Stomach (tissue), 9 donors: Measurements from ENCODE around the gene UHRF1. TPM values are rescaled to one million over a fixed set of nuclear protein-coding genes. Genes with fewer than 3 reads are reported as not detected.

Experiments used
- DNase-seq, 2 donors: peaks; one replicate each; pipeline versions ENCODE4 v3.0.0 to v3.0.0-alpha.2; 2013 to 2019
- H3K27ac ChIP-seq, 5 donors: fragments of 200-600 bp in 4 of 5; sonication (generic) in 4 of 5; one replicate each; pipeline ENCODE4 v1.5.1; 2013 to 2019; ENCODE audit warnings: mild to moderate bottlenecking in 1 of 5, moderate library complexity in 1 of 5
- H3K27me3 ChIP-seq, 3 donors: fragments of 200-600 bp; sonication (generic); one replicate each; pipeline ENCODE4 v1.5.1; 2017 to 2019; ENCODE audit warnings: mixed run types in 1 of 3
- H3K36me3 ChIP-seq, 4 donors: fragments of 200-600 bp; sonication (generic); 1 replicate in 3 of 4; 2 replicates in 1 of 4; pipeline ENCODE4 v1.5.1; 2016 to 2019
- H3K4me1 ChIP-seq, 4 donors: fragments of 200-600 bp; sonication (generic); one replicate each; pipeline ENCODE4 v1.5.1; 2016 to 2019
- H3K4me3 ChIP-seq, 4 donors: fragments of 200-600 bp; sonication (generic) in 3 of 4; one replicate each; pipeline ENCODE4 v1.5.1; 2016 to 2019; ENCODE audit warnings: mild to moderate bottlenecking in 1 of 4
- H3K9me3 ChIP-seq, 4 donors: fragments of 200-600 bp; sonication (generic); one replicate each; pipeline ENCODE4 v1.5.1; 2016 to 2019
- CTCF ChIP-seq, 7 experiments: fragments of 450-650 bp in 4 of 7; fragments of 200-600 bp in 3 of 7; sonication (generic) in 3 of 7; IDR thresholded peaks; one replicate each; pipeline ENCODE4 v1.5.1; 2016 to 2019; ENCODE audit warnings: antibody characterized with exemption in 7 of 7, control low read depth in 2 of 7, mild to moderate bottlenecking in 1 of 7
- EP300 ChIP-seq: sonication (generic); formaldehyde crosslinking; IDR thresholded peaks from one replicate; pipeline ENCODE4 v1.6.1; 2017; ENCODE audit warnings: antibody characterized with exemption
- POLR2A ChIP-seq, 4 donors: fragments of 450-650 bp; IDR thresholded peaks; one replicate each; pipeline ENCODE4 v1.6.1; 2016; ENCODE audit warnings: antibody characterized with exemption in 4 of 4, control low read depth in 2 of 4, mild to moderate bottlenecking in 1 of 4, moderate library complexity in 1 of 4
- POLR2AphosphoS5 ChIP-seq, 3 donors: sonication (generic); formaldehyde crosslinking; IDR thresholded peaks; one replicate each; pipeline ENCODE4 v1.6.1; 2016; ENCODE audit warnings: antibody characterized with exemption in 3 of 3
- WGBS, 5 donors: extraction: QIAGEN DNeasy Blood & Tissue Kit in 3 of 5; methylation state at CpG; one replicate each; pipeline versions ENCODE4 v1.1.5 to v1.1.7; 2013 to 2018; 5-methylcytosine and 5-hydroxymethylcytosine counted together
- intact Hi-C: fragments of 100-400 bp; cut with DNase I; formaldehyde crosslinking; loops from one replicate; pipeline ENCODE4 v1.15.1; 2023; ENCODE audit warnings: low total_unique reads
- polyA plus RNA-seq, 3 donors: library from polyadenylated mRNA; stranded (reverse); fragments of 200-250 nt; gene quantifications; one replicate each; pipeline ENCODE4 v1.2.3, GENCODE V29; 2013
- small RNA-seq, 4 donors: library from RNA; depleted of rRNA; stranded (forward); fragments of <200 nt; gene quantifications; one replicate each; pipeline ENCODE3, GENCODE V24; 2016
- total RNA-seq, 5 donors: library from RNA; depleted of rRNA; stranded (reverse); fragments of >200 nt; gene quantifications; one replicate each; pipeline versions ENCODE4 v1.1.0 to v1.2.3, GENCODE V29; 2014 to 2016
- donor health status: healthy with polysubstance abuse.
- donor health status: Bipolar disorder and iron deficiency.
- donor health status: healthy.

The UHRF1 gene
- total and polyA plus RNA-seq, 8 donors = 0.58 to 20.5 (median 4.1) TPM

GRCh38 chr19:5005096-5005495 lies 95.8 kb downstream of the UHRF1 start:
- H3K4me3 ChIP-seq = no peak overlapping the region
- TF ChIP-seq EP300 (no peak), CTCF (IDR thresholded peaks at IDR 0.05) (no peak), POLR2A (IDR thresholded peaks at IDR 0.05) (no peak), POLR2AphosphoS5 (IDR thresholded peaks at IDR 0.05) (no peak)
- WGBS, 5 donors = 81 to 89% (median 86%) methylated on average over 2 to 5 of the region's 5 CpGs
- no peak for DNase-seq
- peaks cover 0 to 6% (median 3%) of the 10 kb centered on the region in 4 donors for H3K36me3 ChIP-seq
- H3K4me1 ChIP-seq = peaks cover 0 to 48% (median 28%) of the 10 kb centered on the region in 4 donors
- no peaks in the 10 kb centered on the region for H3K27me3 ChIP-seq
- intact Hi-C loops = no loop called here
- no peak overlapping the region for H3K27ac ChIP-seq
- no peaks in the 10 kb centered on the region for H3K9me3 ChIP-seq

- Histone ChIP-seq H3K4me3 (no peak overlapping the region), H3K4me1 (peaks cover 0 to 47% (median 27%) of the 10 kb centered on the region in 4 donors), H3K27me3 (no peaks in the 10 kb centered on the region), H3K9me3 (no peaks in the 10 kb centered on the region), H3K27ac (no peak overlapping the region), H3K36me3 (peaks cover 0 to 6% (median 2%) of the 10 kb centered on the region in 4 donors)
- intact Hi-C loops = no loop called here
- TF ChIP-seq CTCF (IDR thresholded peaks at IDR 0.05) (no peak), POLR2AphosphoS5 (IDR thresholded peaks at IDR 0.05) (no peak), EP300 (no peak), POLR2A (IDR thresholded peaks at IDR 0.05) (no peak)
- 56 to 75% (median 64%) methylated on average over 8 to 10 of the region's 10 CpGs for WGBS, 5 donors
- no peak for DNase-seq
Measured at GRCh38 chr19:5006201-5006600, 96.9 kb downstream of the UHRF1 start.

- no peak overlapping the region for H3K4me3 ChIP-seq
- peaks cover 0 to 47% (median 27%) of the 10 kb centered on the region in 4 donors for H3K4me1 ChIP-seq
- H3K36me3 ChIP-seq = peaks cover 0 to 6% (median 4%) of the 10 kb centered on the region in 4 donors
- WGBS, 5 donors = 90 to 96% (median 93%) methylated on average over 12 to 13 of the region's 13 CpGs
- no peaks in the 10 kb centered on the region for H3K9me3 ChIP-seq
- intact Hi-C loops = no loop called here
- DNase-seq = no peak
- TF ChIP-seq CTCF (IDR thresholded peaks at IDR 0.05) (no peak), POLR2A (IDR thresholded peaks at IDR 0.05) (no peak), EP300 (no peak), POLR2AphosphoS5 (IDR thresholded peaks at IDR 0.05) (no peak)
- H3K27ac ChIP-seq = no peak overlapping the region
- H3K27me3 ChIP-seq = no peaks in the 10 kb centered on the region
Measured at GRCh38 chr19:5006821-5007220, 97.5 kb downstream of the UHRF1 start.

Small RNA genes within 50 kb of the gene (small RNA-seq; reads per million reads assigned to genes)
- 0 reads per million in 4 donors for gene MIR4747

Other genes starting within 250 kb of the UHRF1 start
- gene MYDGF, start 239.2 kb upstream of the UHRF1 start, total RNA-seq = 10 to 100 TPM; 41.4 to 77.5 (median 71.3) TPM
- 10 to 100 TPM; 66.4 to 86.6 (median 75.3) TPM for gene MYDGF, start 239.2 kb upstream of the UHRF1 start, polyA plus RNA-seq
- gene DPP9, start 185.7 kb upstream of the UHRF1 start, total RNA-seq = 100 to 1,000 TPM in 2 of 5 donors, 10 to 100 TPM in 3; 24.6 to 178 (median 82.1) TPM
- gene DPP9, start 185.7 kb upstream of the UHRF1 start, polyA plus RNA-seq = 10 to 100 TPM; 18.7 to 30.2 (median 24.6) TPM
- gene FEM1A, start 117.8 kb upstream of the UHRF1 start, total RNA-seq = 10 to 100 TPM in 3 of 5 donors, 1 to 10 TPM in 2; 8.8 to 30.7 (median 12.8) TPM
- 1 to 10 TPM; 3.5 to 4.0 (median 3.8) TPM for gene FEM1A, start 117.8 kb upstream of the UHRF1 start, polyA plus RNA-seq
- gene TICAM1, start 77.8 kb upstream of the UHRF1 start, total RNA-seq = 10 to 100 TPM in 3 of 5 donors, 1 to 10 TPM in 2; 1.8 to 46.9 (median 19.6) TPM
- 10 to 100 TPM; 11.6 to 16.2 (median 13.7) TPM for gene TICAM1, start 77.8 kb upstream of the UHRF1 start, polyA plus RNA-seq
- 10 to 100 TPM in 4 of 5 donors, 1 to 10 TPM in 1; 8.9 to 42.6 (median 16.3) TPM for gene PLIN3, start 41.8 kb upstream of the UHRF1 start, total RNA-seq
- gene PLIN3, start 41.8 kb upstream of the UHRF1 start, polyA plus RNA-seq = 10 to 100 TPM; 39.2 to 55.3 (median 44.0) TPM
- under 1 TPM in 1 of 5 donors, not detected in 4; 0.73 TPM for gene ARRDC5, start 6.6 kb upstream of the UHRF1 start, total RNA-seq
- gene ARRDC5, start 6.6 kb upstream of the UHRF1 start, polyA plus RNA-seq = under 1 TPM in 1 of 3 donors, not detected in 2; 0.20 TPM
- 100 to 1,000 TPM in 2 of 5 donors, 10 to 100 TPM in 3; 22.9 to 202 (median 59.1) TPM for gene KDM4B, start 59.6 kb downstream of the UHRF1 start, total RNA-seq
- 10 to 100 TPM in 2 of 3 donors, 1 to 10 TPM in 1; 5.2 to 10.1 (median 10.0) TPM for gene KDM4B, start 59.6 kb downstream of the UHRF1 start, polyA plus RNA-seq